A673 (cell line): ENCODE results near the gene SRSF4. TPM values are rescaled to one million over a fixed set of nuclear protein-coding genes. Genes with fewer than 3 reads are reported as not detected.

Experiments used
- BruUV-seq: library from RNA; stranded (reverse); fragments of 400-500 nt; replicated peaks from 2 replicates; lab custom pipeline; 2021; lab: Mats Ljungman, UMichigan
- CTCF ChIA-PET: fragments of 300-600 bp; sonication (Branson Sonifier 250); formaldehyde crosslinking; loops from one replicate; lab custom pipeline; 2022; ENCODE audit warnings: antibody characterized with exemption; lab: Charles Lee
- POLR2A ChIA-PET: fragments of 300-600 bp; sonication (Branson Sonifier 250); formaldehyde crosslinking; loops from one replicate; lab custom pipeline; 2022; ENCODE audit warnings: antibody characterized with exemption; ENCODE audit not compliant: low non-redundant PET; lab: Charles Lee
- DNase-seq: peaks from one replicate; pipeline ENCODE4 v3.0.0-alpha.2; 2015; ENCODE audit warnings: low spot score
- H3K27ac ChIP-seq: fragments of 200-600 bp; sonication (generic); 2 replicates; pipeline ENCODE4 v1.5.1; 2016; ENCODE audit warnings: mixed run types, low read depth, mild to moderate bottlenecking, mixed read lengths, antibody characterized with exemption, low read length; ENCODE audit not compliant: poor library complexity, severe bottlenecking
- H3K27me3 ChIP-seq: fragments of 200-600 bp; sonication (generic); replicated peaks from 2 replicates; pipeline ENCODE4 v1.6.1; 2017; ENCODE audit warnings: mixed run types, low read depth, mild to moderate bottlenecking, mixed read lengths, antibody characterized with exemption, low read length; ENCODE audit not compliant: insufficient read depth, poor library complexity
- H3K36me3 ChIP-seq: fragments of 200-600 bp; sonication (generic); 2 replicates; pipeline ENCODE4 v1.6.1; 2016; ENCODE audit warnings: mixed run types, mild to moderate bottlenecking, mixed read lengths, antibody characterized with exemption, low read length; ENCODE audit not compliant: insufficient read depth, poor library complexity, severe bottlenecking
- H3K4me1 ChIP-seq: fragments of 200-600 bp; sonication (generic); 2 replicates; pipeline ENCODE4 v1.6.1; 2017; ENCODE audit warnings: mixed run types, mild to moderate bottlenecking, mixed read lengths, antibody characterized with exemption, low read length; ENCODE audit not compliant: insufficient read depth, poor library complexity, severe bottlenecking
- H3K4me3 ChIP-seq: fragments of 200-600 bp; sonication (generic); 2 replicates; pipeline ENCODE4 v1.5.1; 2016; ENCODE audit warnings: low read depth, mixed run types, mild to moderate bottlenecking, mixed read lengths, low read length; ENCODE audit not compliant: poor library complexity, severe bottlenecking
- H3K9me3 ChIP-seq: fragments of 200-600 bp; sonication (generic); 2 replicates; pipeline ENCODE4 v1.6.1; 2016; ENCODE audit warnings: mixed run types, low read depth, mild to moderate bottlenecking, mixed read lengths, antibody characterized with exemption, low read length; ENCODE audit not compliant: poor library complexity, severe bottlenecking
- CTCF ChIP-seq: fragments of 300-800, 200-600 bp; sonication (generic); conservative IDR thresholded peaks from 2 replicates; pipeline ENCODE4 v1.5.1; 2017; ENCODE audit warnings: low read depth, mild to moderate bottlenecking, antibody characterized with exemption, low read length, moderate library complexity, mixed read lengths
- EZH2 ChIP-seq: fragments of 200-600 bp; sonication (generic); IDR thresholded peaks from 2 replicates; pipeline ENCODE4 v1.6.1; 2017; ENCODE audit warnings: borderline replicate concordance, low read depth, mild to moderate bottlenecking, mixed read lengths, antibody characterized with exemption, low read length; ENCODE audit not compliant: poor library complexity, severe bottlenecking
- intact Hi-C: fragments of 100-400 bp; cut with micrococcal nuclease; formaldehyde crosslinking; loops from one replicate; pipeline ENCODE4 v1.10.0; 2022; ENCODE audit not compliant: unreplicated experiment
- total RNA-seq: library from RNA; stranded (reverse); gene quantifications from 2 replicates; pipeline ENCODE4 v1.2.3, GENCODE V29; 2021

The SRSF4 gene
- total RNA-seq, 1 experiment from 2014 or later = 116 TPM

GRCh38 chr1:29221296-29221695 is 39.6 kb upstream of the SRSF4 start:
- no peak overlapping the region for H3K27ac ChIP-seq
- H3K9me3 ChIP-seq = no peaks in the 10 kb centered on the region
- peaks cover 5% of the 10 kb centered on the region for H3K36me3 ChIP-seq
- no peak overlapping the region for H3K4me3 ChIP-seq
- peaks cover 8% of the 10 kb centered on the region for H3K4me1 ChIP-seq
- ChIA-PET CTCF (no interaction called here), POLR2A (no interaction called here)
- intact Hi-C loops = no loop called here
- TF ChIP-seq EZH2 (no peak), CTCF (no peak)
- BruUV-seq = no TSS peak
- no peak for DNase-seq
- H3K27me3 ChIP-seq = no peaks in the 10 kb centered on the region

- peak overlapping the region; percentile 24 for H3K27ac ChIP-seq
- no peak for DNase-seq
- H3K4me1 ChIP-seq = peaks cover 8% of the 10 kb centered on the region
- no peak for TF ChIP-seq CTCF
- TF ChIP-seq EZH2 = no peak
- ChIA-PET POLR2A (no interaction called here), CTCF (no interaction called here)
- BruUV-seq = no TSS peak
- H3K27me3 ChIP-seq = no peaks in the 10 kb centered on the region
- no peak overlapping the region for H3K4me3 ChIP-seq
- peaks cover 26% of the 10 kb centered on the region for H3K36me3 ChIP-seq
- intact Hi-C loops = no loop called here
- no peaks in the 10 kb centered on the region for H3K9me3 ChIP-seq
These were observed 36.5 kb upstream of the SRSF4 start for GRCh38 chr1:29218223-29218622.

- DNase-seq = no peak
- CTCF ChIA-PET = no interaction called here
- POLR2A ChIA-PET = no interaction called here
- no TSS peak for BruUV-seq
- Histone ChIP-seq H3K36me3 (peaks cover 32% of the 10 kb centered on the region), H3K4me1 (peaks cover 8% of the 10 kb centered on the region), H3K27me3 (no peaks in the 10 kb centered on the region), H3K27ac (peak overlapping the region; percentile 24), H3K4me3 (no peak overlapping the region), H3K9me3 (no peaks in the 10 kb centered on the region)
- intact Hi-C loops = no loop called here
- TF ChIP-seq CTCF = no peak
- no peak for TF ChIP-seq EZH2
These were observed 35.9 kb upstream of the SRSF4 start for GRCh38 chr1:29217633-29218032.
